Stimulated activated CD8-positive, alpha-beta memory T cell treated with anti-CD3 and anti-CD28 coated beads, Interleukin-4, amount 100 ng/mL, for 24 hours (primary cell): ENCODE data around the gene VSIG1.

ENCODE experiments used
- DNase-seq: peaks from one replicate; pipeline ENCODE4 v3.0.0-alpha.2; 2020; ENCODE audit warnings: low read depth

The VSIG1 gene

DNA sequence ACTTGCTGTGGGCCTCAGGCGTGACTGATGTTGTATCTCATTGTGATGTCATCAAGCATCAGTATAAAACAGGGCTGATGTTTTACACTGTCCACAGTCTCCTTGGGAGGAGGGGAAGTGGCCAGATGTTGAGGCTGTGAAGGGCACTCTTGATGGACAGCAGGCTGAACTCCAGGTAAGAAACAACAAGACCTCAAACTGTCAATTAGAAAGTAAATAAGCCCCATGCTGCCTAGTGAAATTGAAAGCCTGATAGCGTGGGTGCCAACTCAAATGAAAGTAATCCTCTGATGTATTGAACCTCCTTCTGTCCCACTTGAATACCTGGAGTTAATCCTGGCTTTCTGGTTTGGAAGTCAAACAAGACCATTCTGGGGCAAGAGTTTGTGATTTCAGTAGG, 19.7 kb downstream of the VSIG1 start:
- DNase-seq: no peak

GRCh38 chrX:108068121-108068520, 23.3 kb downstream of the VSIG1 start:
- DNase-seq: no peak

- no peak for DNase-seq
Observed at GRCh38 chrX:108070891-108071290, 26.0 kb downstream of the VSIG1 start.

GRCh38 chrX:108071578-108071977, 26.7 kb downstream of the VSIG1 start:
- DNase-seq: no peak

DNA sequence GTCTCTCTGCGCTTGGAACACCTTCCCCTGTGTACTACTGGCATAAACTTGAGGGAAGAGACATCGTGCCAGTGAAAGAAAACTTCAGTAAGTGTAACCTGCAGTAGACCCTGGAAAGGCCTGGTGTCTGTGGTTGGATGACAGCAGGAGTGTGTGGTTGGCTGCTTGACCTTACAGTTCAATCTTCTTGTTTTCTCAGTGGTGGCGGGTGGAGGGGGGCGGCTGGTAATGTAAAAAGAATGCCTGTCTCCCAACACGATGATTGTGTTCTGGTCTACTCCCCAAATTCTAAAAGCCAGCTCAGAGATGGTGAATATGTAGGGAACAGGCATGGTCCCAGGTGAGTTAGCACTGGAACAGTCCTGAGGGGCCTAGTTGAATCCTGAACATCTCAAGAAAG, 27.9 kb downstream of the VSIG1 start:
- no peak for DNase-seq

DNA sequence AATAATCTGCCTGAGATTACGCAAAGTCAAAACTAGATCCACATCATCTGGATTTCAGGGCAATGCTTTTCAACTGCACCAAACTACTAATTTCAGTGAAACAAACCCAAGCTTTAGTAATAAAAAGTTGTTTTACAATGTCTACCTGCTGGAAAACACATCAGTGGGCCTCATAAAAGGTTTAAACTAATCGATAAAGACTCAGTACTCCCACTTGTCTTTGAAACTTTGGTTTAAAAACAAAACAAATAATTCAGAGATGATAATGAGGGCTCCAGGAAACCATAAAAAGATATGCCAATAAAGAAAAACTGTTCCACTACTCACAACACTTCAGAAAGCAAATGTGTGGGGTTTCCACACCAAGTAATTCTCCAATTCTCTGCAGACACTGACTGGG, 36.2 kb downstream of the VSIG1 start:
- DNase-seq: no peak

- DNase-seq: no peak
Observed at GRCh38 chrX:108087792-108088191, 42.9 kb downstream of the VSIG1 start.

DNA sequence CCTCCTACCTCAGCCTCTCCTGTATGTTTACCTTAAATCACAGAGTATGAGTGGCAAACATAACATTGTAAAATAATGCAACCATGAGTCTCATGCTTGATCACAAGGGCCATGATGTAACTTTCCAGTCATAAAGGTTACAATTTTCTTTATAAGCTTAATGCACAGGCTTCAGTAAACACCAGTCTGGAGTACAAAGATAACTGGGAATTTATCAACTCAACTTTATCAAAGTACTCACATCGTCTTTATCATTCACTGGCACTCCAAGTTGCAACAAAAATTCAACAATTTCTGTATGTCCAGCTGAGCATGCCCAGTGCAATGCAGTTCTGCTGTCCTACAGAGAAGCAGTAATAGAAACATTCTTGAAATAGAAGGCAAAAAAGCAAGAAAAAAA, 43.6 kb downstream of the VSIG1 start:
- DNase-seq: no peak

DNA sequence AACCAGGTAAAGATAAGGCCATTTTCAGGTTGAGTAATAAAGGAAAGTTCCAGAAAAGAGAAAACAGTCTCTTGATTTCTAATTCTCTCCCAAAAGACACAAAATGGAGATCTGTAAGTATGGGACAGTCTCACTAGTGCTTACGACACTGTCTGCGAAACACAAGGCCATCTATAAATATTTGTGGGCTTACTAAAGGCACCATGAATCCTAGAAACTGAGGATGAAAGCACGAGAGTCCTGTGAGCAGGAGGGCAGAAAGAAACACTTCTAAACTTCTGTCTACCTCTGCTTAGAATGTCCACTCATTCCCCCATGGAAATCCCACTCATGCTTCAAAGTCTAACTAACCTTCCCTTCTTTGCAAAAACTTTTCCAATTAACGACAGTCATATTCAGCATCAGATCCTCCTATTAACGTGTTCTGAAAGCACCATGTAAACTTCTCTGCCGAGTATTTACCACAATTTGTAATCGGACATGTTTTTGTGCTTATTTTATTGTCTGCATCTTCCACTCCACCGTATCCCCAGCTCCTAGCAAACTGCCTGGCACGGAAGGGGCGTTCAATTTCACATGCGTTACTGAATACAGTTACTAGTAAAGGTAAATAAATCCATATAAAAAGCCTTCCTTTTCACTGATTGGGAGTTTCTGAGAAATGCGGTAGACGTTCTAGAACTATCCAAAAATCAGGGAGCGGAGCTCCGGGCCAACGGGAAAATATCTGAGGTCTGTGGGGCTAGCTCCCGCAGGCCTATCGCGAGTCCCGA, 45.8 kb downstream of the VSIG1 start:
- DNase-seq: no peak

- peak; percentile 75 for DNase-seq
Observed at GRCh38 chrX:108091264-108091877, 46.5 kb downstream of the VSIG1 start, which contains the start of the genes ATG4A and PSMD10. Gene ATG4A (plus strand): TSS chrX:108091778. CDS start chrX:108091827, 49 bp downstream. Gene PSMD10 (minus strand): TSS chrX:108091542. CDS start chrX:108091520, 22 bp downstream.

DNA sequence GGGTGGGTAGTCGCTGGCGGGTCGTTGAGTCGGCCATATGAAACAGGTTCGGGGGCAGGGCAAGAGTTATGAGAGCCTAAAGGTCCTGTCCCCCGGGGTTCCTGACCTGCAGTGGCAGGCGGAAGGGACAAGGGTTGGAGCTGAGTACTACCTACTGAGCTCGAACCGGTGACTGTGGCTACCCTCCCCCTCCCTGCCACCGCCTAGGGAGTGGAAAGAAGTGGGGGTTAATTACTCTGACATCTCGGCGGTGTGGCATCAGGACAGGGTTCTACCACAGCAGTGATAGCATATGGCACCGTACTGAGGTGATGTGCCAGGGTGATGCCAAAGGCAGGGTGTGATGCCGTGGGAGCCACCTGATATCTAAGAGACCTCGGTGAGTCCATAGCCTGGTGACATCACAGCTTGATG, 47.0 kb downstream of the VSIG1 start:
- DNase-seq: no peak

DNA sequence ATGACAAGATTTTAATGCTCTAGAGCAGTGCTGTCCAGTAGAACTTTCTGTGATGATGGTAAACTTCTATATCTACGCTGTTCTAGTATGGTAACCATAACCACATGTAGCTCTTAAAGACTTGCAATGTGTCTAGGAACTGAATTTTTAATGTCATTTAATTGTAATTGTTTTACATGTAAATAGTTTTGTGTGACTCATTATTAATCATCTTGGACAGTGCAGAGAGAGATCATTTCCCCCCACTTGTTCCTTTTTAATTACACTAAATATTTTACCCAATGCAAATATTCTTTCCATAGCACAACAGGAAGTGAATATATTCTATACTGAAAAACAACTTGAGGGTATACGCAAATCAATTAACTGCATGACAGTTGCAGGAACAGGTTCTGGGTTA, 52.5 kb downstream of the VSIG1 start:
- DNase-seq: no peak

- no peak for DNase-seq
Observed at GRCh38 chrX:108105473-108105872, 60.6 kb downstream of the VSIG1 start.

GRCh38 chrX:108114541-108114940, 69.7 kb downstream of the VSIG1 start:
- DNase-seq: no peak

GRCh38 chrX:108117988-108118387, 73.1 kb downstream of the VSIG1 start:
- no peak for DNase-seq

GRCh38 chrX:108121291-108121690, 76.4 kb downstream of the VSIG1 start:
- no peak for DNase-seq

- no peak for DNase-seq
Observed at GRCh38 chrX:108122748-108123147, 77.9 kb downstream of the VSIG1 start.

GRCh38 chrX:108123591-108124366, 78.9 kb downstream of the VSIG1 start:
- DNase-seq: no peak

GRCh38 chrX:108126661-108127060, 81.8 kb downstream of the VSIG1 start:
- no peak for DNase-seq

DNA sequence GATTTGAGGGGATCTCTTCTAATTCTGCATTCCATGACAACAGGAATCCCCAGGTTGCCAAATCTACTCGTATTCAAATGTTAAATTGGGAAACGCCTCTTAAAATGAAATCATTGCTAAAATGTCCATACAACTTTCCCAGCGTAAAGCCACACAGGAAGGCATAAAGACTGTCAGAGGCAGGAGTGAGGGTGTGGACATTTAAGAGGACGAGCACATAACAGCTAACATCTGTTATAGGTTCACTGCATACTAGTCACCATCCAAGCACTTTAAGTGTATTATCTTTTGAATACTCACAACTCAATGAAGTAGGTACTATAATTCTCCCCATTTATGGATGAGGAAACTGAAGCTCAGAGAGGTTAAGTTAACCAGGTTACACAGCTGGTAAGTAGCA, 82.3 kb downstream of the VSIG1 start:
- DNase-seq: no peak
